ENCODE data around the gene PKDCC.

PKDCC gene

DNA sequence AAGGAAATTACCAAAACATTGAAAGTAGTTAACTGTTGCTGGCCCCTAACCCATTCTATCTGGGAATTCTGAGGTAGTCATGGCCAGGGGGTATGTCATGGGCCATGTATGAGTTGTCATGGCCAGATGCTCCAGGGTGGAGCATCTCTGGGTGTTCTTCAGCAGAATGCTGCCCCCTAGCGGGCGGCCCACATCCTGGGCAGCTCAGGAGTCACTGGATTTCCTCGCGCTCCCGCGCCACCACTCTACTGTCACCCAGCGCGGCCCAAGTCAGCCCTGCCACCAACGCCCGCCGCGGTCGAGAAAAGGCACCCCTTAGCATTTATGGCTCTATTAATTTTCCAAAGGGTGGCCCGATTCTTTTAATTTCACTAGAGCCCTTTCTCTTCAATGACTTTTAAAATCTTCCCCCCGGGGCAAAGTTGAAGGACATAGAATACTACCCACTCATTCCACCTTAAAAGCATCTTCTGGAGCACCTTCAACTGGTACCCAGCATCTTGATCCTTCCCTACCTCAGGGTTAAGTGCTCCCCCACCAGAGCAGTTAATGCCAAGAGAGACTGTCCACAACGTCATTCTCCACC, 41.6 kb downstream of the PKDCC start:
- DNase-seq (ENCODE audit: low spot score), result peak; percentile 71

DNA sequence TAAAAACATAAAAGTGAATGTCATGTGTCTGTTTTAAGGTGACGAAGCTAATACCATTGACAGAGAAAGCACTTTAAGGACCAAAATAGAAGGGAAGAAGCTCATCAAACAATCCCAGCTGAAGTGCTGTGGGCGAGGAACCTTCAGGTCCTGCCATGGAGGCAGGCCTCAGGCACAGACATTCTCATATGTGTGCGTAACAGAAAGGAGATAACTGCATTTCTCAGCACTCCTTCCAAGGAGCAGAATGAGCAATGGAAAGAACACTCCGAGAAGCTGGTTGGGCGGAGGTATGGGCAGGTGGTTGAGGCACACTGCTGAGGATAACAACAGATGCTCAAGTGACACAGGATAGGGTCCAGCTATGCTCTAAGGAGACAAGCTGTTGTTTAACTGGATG, 42.4 kb downstream of the PKDCC start:
- no peak for DNase-seq (ENCODE audit: low spot score)

DNA sequence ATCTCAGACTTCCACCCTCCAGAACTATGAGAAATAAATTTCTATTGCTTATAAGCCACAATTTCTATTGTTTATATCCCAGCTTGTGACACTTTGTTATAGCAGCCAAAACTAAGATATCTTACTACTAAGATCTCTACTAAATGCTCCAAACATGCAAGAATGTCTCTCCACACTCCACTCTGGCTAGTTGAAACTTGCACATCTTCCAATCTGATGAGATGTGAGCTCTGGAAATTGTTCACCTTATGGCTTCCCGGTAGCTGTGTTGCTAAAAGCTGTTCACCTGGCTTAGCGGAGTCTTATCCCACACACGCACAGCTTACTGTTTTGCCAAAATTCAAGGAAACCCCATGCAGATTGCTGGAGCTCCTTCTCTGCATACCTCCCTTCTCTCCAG, 43.9 kb downstream of the PKDCC start:
- DNase-seq (ENCODE audit: low spot score), result no peak

DNA sequence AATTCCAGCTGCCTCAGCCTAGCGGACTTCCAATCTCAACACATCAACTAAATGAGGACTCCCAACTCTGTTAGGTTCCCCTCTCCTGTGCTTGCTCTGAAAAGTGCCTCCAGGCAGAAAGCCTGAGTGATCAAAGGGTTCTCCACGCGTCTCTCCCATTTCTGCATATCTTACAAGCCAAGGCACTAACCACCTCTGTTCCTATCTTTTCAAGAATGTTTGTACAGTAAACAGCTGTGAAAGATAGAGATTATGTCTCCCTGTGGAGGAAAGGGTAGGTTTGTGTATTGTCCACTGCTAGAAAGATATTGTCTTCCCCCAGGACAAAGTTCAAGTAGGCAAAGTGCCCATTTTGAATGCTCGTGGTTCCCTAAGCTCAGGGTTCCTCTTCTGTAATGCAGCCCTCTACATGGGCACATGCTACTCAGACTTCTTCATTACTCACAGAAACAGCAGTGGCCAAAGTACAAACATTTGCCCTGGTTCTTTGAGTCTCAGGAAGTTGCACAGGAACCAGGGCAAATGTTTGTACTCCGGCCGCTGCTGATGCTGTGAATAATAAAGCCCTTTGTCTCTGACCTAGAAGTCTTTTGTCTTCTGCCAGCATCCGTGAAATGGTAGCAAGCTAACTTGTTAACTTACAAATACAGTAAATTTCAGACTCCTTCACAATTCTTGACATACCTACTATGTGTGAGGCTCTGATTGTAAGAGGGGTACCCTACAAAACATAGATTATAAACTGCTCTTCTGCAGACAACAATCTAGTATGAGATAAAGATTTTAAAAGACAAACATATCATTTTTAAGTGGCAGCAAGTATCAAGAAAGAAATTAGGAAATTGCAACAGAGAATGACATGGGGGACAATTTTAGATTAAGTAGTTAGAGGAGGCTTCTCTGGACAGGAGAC, 44.5 kb downstream of the PKDCC start:
- DNase-seq (ENCODE audit: low spot score), result no peak

DNA sequence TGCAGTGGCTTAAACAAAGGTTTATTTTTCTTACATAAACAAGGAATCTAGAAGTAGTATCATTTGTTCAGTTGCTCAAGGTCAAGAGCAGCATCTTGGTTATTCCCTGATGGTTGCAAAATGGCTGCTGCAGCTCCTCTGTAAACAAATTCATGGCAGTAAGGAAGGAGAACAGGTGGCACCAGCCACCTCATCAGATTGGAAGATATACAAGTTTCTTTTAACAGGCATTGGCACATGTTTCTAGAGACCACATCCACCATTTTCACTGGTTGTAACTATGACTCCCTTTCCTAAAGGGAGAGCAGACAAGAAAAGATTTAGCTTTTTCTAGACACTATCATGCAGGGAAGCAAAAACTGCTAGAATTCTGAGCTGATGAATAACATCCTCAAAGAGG, 46.3 kb downstream of the PKDCC start:
- DNase-seq (ENCODE audit: low spot score), result no peak

DNA sequence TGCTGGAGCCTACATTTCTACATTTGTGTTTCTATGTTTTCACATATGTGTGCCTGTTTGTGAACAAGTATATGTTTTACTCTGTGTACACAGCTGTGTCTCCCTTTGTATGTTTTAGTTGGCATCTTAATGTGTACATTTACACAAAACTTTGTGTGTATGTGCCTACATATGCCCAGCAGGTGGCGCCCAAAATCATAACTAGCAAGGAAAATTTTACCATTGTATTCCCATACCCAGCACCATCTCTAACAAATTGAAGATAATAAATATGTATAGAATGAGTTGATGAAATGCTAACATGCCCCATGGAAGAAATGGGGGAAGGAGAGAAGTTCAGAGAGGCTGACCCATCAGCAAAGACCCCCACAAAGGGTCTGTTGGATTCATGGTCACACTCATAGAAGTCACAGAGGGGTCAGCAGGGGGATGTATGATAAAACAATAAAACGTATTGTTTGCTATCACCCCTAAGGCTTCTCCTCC, 48.1 kb downstream of the PKDCC start:
- DNase-seq (ENCODE audit: low spot score), result peak; percentile 49

DNA sequence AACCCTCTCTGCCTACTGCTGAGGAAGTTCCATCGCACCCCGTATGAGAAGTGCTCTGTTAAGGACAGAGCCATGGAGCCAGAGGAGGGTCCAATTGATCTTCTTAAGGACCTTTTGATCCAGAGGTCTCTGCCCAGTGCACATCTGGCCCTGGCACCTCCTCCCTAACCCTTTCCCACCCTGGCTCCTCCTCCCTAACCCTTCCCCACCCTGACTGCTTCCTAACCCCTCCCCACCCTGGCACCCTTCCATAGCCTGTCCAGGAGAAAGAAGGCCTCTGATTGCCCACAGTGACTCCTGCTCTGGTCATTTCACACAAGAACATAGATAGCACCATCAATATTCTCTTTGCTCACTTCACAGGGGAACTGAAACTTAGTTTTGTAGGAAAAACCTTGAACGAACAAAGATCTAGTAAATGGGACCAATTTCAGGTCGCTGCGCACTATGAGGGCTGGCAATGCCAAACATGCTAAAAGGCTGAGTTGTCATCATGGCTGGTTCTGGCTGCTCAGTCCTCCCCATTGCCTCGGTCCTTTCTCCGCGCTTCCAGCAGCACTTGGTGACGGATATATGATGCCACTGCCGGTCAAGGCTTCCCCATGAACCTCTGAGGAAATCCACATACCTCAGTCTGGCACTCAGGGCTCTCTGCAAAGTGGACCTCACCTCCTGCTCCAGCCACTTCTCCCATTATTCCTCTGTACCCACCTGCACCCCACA, 49.2 kb downstream of the PKDCC start:
- no peak for DNase-seq (ENCODE audit: low spot score)

DNA sequence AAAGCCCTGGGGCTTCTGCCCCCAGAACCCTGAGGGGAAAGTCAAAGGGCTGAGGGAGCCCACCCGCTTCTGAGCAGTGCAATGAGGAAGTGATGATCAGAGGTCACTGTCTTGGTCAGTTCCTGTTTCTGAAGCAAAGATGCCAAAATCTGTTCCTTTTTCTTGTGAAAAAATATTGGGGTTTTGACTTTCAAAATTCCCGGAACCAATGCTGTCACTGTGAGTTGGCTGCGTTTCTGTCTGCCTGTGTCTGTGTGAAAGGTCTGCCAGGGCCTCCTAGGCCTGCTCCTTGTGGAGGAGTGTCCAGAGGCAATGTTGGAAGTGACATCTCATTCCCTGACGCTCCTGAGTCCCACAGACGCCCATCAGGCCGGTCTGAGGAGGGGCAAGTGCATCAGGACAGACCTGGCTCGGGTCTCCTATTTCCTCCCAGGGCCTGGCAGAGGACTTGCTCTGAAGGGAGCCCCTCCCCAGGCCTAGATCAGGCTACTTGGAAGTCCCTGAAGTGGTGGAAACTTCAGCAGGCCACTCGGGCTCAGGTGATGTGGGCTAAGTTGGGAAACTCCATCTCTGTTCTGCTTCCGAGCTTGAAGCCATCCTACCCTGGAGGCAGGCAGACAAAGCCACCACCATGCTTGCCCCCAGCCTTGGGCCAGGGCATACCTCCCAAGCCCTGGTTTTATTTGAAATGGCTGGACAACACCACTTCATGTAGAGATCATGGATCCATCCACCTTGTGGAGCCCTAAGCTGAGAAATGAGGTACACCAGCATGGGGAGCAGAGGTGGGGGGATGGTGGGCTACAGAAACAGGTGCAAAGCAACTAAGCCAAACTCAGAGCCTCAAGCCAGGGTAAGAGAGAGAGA, 51.0 kb downstream of the PKDCC start:
- no peak for DNase-seq (ENCODE audit: low spot score)

DNA sequence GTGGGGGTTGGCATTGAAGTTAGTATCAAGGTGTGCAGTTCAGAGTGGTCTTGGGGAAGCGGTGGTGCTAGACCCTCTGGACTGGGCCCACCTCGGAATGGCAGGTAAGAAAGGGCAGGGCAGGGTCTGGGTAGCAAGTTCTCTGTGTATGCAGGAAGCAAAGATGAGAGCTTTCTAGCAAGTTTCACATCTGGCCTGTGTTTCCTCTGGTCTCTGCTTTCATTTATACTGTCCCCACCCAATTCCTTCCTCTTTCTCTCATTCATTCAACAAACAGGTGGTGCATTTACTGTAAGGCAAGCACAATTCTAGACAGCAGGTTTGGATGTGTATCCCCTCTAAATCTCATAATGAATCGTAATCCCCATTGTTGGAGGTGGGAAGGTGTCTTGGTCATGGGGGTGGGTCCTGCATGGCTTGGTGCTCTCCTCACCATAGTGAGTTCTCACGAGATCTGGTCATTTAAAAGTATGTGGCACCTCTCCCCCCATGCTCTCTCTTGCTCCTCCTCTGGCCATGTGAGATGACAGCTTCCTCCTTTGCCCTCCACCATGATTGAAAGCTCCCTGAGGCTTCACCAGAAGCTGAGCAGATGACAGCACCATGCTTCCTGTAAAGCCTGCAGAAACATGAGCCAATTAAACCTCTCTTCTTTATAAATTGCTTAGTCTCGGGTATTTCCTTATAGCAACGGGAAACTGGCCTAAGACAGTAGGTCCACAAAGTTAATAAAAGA, 51.8 kb downstream of the PKDCC start:
- no peak for DNase-seq (ENCODE audit: low spot score)

DNA sequence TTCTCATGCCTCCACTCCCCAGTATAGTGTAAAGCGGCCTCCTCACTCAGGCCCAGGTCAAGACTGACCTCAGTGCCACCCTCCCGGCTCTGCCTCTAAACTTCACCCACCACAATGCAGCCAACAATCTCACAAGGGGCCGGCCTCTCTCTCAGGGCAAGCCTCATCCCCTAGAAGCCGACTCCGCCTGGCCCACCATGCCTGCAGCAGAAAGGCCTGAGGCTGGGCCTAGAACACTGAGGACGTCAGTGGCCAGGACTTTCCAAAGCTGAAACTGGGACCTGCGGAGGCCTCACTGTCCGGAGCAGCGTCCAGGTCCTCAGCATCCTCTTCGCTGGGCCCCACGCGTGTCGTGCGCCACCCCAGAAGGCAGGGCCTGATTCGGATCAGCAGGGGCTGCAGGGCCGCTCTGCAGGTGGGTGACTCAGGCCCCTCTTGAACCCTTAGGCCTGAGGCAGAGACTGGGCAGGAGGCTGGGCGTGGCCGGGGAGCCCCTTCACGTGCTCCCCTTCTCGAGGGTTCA, 52.9 kb downstream of the PKDCC start:
- DNase-seq (ENCODE audit: low spot score), result no peak

DNA sequence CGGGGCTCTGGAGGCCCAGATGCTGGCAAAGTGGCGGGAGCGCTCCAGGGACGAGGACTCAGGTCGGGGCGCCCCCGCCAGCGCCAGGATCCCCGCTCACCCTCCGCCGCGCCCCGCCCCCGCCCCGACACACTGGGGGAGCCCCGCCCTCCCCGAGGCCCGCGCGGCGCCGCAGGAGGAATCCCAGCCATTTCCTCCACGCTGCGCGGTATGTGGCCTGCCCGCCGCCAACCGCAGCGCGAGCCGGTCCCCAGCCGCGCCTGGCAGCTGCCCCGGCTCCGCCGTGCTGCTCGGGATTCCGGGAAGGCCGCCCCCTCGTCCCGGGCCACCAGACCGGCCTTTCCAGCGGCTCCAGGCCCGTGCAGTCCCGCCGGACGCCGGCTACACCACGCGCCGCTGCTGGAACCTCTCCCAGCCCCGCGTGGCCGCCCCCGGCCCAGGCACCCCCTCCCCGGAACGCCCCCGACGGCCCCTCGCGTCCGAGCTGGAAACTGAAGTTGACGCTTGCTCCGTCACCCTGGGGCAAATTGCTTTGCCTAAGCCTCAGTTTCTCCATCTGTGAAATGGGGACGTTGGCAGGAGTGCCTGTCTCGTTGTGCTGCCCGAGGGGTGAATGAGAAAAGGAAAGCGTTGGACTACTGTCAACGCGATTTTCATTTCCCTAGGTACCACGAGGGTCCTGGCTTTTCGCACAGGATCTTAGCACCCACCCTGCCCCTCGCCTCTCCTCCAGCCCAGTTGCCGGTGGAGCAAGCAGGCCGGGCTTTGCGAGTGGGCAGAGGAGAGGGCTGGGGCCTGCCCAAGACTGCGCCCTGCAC, 53.6 kb downstream of the PKDCC start:
- peak; percentile 90 for DNase-seq (ENCODE audit: low spot score)

DNA sequence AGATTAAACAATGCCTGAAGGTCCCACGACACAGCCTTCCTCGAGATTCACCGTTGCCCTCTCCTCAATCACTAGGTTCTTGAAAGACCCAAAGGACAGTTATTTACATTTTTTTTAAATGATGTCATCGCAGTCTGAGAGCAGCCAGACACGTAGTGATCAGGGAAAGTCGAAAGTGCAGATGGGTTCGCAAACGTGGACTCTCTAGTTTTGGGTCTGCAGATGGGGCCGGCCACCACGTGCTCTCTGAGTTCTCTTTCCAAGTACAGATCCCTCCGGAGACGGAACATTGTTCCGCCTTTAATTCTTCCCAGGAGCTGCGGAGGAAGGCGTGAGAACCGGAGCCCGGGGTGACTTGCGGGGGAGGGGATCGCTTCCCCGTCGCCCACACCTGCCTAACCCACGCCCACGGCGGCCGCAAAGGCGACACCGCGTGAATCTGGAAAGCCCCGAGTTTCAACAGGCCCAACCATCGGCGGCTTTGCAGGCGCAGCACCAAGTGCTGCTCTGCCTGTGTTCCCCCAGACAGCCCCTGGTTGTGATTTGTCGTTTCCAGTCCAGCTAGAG, 54.3 kb downstream of the PKDCC start:
- peak; percentile 82 for DNase-seq (ENCODE audit: low spot score)

DNA sequence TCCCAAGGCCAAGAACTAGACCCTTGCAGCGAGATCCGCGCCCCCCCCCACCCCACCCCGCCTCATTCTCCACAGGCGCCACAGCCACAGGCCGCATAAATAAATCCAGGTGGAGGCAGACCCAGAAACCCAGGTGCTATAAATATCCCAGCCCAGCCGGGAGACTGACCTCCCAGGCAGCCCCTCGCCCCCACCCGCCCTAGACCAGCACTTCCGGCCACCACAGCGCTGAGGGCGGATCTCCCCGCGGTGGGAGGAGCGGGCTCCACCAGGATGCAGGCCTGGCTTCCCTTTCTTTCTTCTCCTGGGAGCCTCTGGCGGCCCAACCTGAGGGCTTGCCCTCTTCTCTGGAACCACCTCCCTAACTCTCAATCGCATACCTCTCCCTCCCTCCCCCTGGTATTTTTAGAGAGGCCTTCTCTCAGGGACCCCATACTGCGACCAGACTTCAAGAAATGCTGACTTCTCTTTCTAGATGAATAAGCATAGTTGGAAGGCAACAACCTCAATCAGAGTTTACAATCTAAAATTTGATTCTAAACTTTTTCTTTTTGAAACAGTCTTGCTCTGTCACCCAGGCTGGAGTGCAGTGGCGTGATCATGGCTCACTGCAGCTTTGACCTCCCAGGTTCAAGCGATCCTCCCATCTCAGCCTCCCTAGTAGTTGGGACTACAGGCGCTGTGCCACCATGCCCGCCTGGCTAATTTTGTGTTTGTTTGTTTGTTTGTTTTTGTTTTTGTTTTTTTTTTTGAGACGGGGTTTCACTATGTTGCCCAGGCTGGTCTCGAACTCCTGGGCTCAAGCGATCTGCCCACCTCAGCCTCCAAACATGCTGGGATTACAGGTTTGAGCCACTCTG, 55.0 kb downstream of the PKDCC start:
- no peak for DNase-seq (ENCODE audit: low spot score)

DNA sequence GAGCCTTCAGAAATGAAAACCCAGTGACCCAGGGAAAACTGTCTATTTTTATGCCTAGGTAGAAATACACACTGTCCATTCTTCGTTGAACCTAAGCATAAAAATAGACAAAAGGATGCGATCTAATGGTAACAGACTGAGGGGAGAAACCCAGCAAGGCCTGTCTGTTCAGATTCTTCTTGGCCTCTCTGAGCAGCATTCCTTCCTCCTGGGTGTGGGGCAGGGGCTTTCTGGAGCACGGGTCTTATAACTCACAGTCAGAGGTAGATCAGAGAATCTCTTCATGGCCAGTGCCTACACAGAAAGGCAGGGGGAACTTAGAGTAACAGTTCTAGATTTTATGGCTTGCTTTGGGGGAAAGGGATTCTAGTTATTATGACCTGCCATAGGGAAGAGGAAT, 56.0 kb downstream of the PKDCC start:
- DNase-seq (ENCODE audit: low spot score), result no peak

DNA sequence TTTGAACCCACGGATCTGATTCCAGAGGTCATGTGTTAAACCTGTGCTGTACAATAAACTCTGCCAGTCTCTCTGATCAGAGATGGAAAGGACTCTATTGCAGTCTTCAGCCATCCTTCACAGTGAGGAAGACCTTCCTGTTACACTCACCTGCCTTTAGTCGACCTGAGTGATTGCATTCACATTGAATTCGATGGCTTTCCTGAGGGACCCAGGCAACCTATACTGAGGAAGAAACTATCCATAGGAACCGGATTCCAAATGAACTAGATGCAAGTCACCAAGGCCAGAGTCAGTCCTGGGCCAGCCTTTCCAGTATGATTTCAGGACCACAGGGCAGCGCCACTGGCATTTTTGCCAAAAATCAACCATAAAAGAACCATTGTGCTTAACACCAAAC, 56.8 kb downstream of the PKDCC start:
- no peak for DNase-seq (ENCODE audit: low spot score)

DNA sequence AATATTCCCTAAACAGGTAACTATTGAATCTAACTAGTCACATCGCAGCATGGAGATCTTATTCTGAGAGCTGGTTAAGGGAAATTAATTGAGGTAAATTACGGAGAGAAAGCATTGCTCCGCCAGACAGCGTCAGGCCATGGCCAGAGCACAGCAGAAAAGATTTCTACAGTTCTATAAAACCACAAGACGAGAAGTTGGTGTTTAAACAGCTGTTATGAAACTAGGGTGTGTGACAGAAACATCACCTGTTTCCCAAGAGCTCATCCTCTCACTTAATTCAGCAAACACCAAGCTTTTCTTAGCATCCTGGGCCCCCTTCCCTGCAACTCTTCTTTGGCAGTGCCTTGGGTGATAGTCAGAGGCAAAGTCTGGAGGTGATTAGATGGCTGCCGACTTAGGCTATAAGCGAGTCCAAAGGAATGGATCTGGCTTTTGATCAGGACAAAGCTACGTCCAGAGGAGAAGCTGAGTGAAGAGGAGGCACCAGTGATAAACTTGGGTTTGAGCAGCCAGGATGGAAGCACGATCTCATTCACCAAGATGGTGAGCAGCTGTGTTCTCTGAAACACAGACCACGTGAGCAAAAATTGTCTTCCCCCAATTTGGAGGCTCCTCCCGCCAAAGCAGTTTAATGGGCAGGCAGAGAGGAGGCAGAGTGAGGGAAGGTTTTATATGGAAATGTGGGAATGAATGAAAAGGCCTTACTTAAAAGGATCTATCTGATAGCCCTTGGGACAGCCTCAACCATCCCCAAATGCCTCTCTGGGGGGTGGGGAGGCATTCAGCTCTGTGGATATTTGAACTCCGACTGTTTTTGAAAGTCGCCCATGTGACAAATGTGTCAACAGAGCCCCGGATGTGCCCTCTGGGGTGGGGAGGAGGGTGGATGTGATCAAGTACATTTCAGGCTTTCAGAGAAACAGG, 57.8 kb downstream of the PKDCC start:
- DNase-seq (ENCODE audit: low spot score), result no peak

DNA sequence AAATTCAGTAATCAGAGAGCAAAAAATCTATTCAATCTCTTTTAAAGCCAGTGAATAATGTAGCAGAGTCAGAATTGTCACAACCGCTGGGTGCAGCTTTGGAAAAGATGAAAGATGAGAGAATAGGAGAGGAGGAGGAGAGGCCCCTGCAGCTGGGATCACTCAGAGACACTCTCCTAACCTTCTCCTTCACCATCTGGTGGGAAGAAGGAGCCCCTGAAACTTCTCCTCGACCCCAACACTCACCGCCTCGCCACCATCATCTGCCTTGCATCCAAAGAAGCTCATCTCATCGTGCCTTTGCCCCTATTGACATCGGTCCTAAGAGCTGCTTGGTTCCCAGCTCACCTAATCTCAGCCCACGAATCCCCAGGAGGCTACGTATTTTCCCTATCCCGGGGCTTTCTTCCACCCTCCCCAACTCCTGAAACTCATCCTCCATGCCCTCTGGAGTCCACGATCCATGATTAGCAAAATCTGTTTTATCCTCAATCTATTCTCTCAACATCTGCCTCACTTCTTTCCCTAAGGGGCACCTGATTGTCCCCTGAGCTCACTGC, 58.5 kb downstream of the PKDCC start:
- DNase-seq (ENCODE audit: low spot score), result no peak

Measured in AG20443 (cell line).